Measurements from ENCODE around the gene DEDD.

DEDD gene

DNA sequence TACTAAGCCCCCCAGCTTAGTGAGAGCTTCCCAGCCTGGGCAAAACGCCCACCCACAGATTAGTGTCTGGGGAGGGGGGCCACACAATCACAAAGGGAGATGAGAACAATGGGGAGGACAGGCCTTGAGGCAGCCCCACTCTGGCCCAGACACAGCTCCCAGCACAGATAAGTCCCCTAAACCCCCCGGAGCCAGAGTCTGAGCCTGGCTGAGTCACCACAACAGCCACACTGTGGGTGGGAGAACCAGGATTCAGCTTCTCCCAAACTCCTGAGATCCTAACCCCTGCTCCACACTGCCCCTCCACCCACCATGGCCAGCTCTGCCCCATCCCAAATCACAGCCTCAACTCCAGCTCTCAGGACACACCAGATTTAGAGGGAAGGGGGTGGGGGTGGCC is 47.3 kb downstream of the DEDD start:
- intact Hi-C loops (cut with DNase I; ENCODE audit: low total_unique reads), result no loop called here
- Histone ChIP-seq H3K27me3 (peaks cover 0 to 24% of the 10 kb centered on the region in 2 donors), H3K4me1 (peaks cover 0 to 9% (median 0%) of the 10 kb centered on the region in 4 donors), H3K9me3 (no peaks in the 10 kb centered on the region), H3K27ac (no peak overlapping the region), H3K4me3 (no peak overlapping the region), H3K36me3 (no peaks in the 10 kb centered on the region)
- TF ChIP-seq CTCF (IDR thresholded peaks at IDR 0.05), result no peak
- no peak for DNase-seq

- no peak for TF ChIP-seq CTCF (IDR thresholded peaks at IDR 0.05)
Measured at GRCh38 chr1:161084597-161084988, 47.9 kb downstream of the DEDD start.

GRCh38 chr1:161083748-161084596 is 48.5 kb downstream of the DEDD start:
- Histone ChIP-seq H3K9me3 (no peaks in the 10 kb centered on the region), H3K27ac (no peak overlapping the region), H3K4me3 (no peak overlapping the region), H3K36me3 (no peaks in the 10 kb centered on the region), H3K27me3 (peaks cover 0 to 25% of the 10 kb centered on the region in 2 donors), H3K4me1 (peaks cover 0 to 16% (median 0%) of the 10 kb centered on the region in 4 donors)
- intact Hi-C loops (cut with DNase I; ENCODE audit: low total_unique reads), result no loop called here
- DNase-seq, result no peak
- no peak for TF ChIP-seq CTCF (IDR thresholded peaks at IDR 0.05)

More at GRCh38 chr1:161084597-161084988, 47.9 kb downstream of the DEDD start:
- Histone ChIP-seq H3K27me3 (peaks cover 0 to 25% of the 10 kb centered on the region in 2 donors), H3K36me3 (no peaks in the 10 kb centered on the region), H3K27ac (no peak overlapping the region), H3K9me3 (no peaks in the 10 kb centered on the region), H3K4me1 (peaks cover 0 to 11% (median 0%) of the 10 kb centered on the region in 4 donors), H3K4me3 (no peak overlapping the region)
- DNase-seq, result no peak
- intact Hi-C loops (cut with DNase I; ENCODE audit: low total_unique reads), result no loop called here

GRCh38 chr1:161082996-161083747 is 49.3 kb downstream of the DEDD start:
- intact Hi-C loops (cut with DNase I; ENCODE audit: low total_unique reads), result no loop called here
- peaks cover 0 to 16% (median 0%) of the 10 kb centered on the region in 4 donors for H3K4me1 ChIP-seq
- DNase-seq, result peak; percentile 84 to 87
- no peaks in the 10 kb centered on the region for H3K36me3 ChIP-seq
- H3K27me3 ChIP-seq, result peaks cover 0 to 22% of the 10 kb centered on the region in 2 donors
- no peak for TF ChIP-seq CTCF (IDR thresholded peaks at IDR 0.05)
- no peak overlapping the region for H3K27ac ChIP-seq
- H3K9me3 ChIP-seq, result no peaks in the 10 kb centered on the region
- H3K4me3 ChIP-seq, result no peak overlapping the region

DNA sequence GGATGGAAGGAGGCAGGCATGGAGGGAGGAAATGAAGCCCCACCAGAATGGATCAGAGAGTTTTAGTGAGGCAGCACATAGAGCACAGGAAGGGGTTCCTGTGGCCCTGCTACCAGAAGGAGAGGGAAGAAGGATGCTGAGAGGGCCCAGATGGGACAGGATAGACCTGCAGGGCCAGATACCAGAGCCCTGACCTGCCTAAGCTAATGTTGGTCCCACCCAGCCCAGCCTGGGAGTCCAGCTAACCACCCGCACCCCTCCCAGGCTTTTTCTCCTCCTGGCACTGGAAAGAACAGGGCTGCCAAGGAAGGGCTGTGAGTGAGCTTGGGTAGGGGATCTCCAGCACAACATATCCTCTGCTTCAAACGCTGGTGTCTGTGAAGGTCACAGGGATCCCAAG is 50.0 kb downstream of the DEDD start:
- H3K4me1 ChIP-seq, result peaks cover 0 to 16% (median 0%) of the 10 kb centered on the region in 4 donors
- intact Hi-C loops (cut with DNase I; ENCODE audit: low total_unique reads), result no loop called here
- H3K27me3 ChIP-seq, result peaks cover 0 to 15% of the 10 kb centered on the region in 2 donors
- no peak overlapping the region for H3K27ac ChIP-seq
- no peaks in the 10 kb centered on the region for H3K36me3 ChIP-seq
- H3K9me3 ChIP-seq, result no peaks in the 10 kb centered on the region
- no peak for DNase-seq
- no peak for TF ChIP-seq CTCF (IDR thresholded peaks at IDR 0.05)
- no peak overlapping the region for H3K4me3 ChIP-seq

All from tibial artery (tissue), 4 donors.